ENCODE data around the gene INPP4A. TPM values are rescaled to one million over a fixed set of nuclear protein-coding genes. Genes with fewer than 3 reads are reported as not detected.

Gene INPP4A
- total and polyA plus RNA-seq, 10 of the 15 experiments (the other 5 are each of a cell fraction or from before 2014, with no cell fraction given), result 4.7 to 62.3 (median 36.9) TPM

- TF ChIP-seq BCL3 (IDR thresholded peaks at IDR 0.05; ENCODE audit: borderline replicate concordance, insufficient read depth, low read depth, low read length, poor library complexity, severe bottlenecking), result no peak
- no peak for TF ChIP-seq RELA (IDR thresholded peaks at IDR 0.05; ENCODE audit: borderline replicate concordance, partially characterized antibody)
- no peak for TF ChIP-seq MLLT1 (IDR thresholded peaks at IDR 0.05)
- TF ChIP-seq POU2F2 (IDR thresholded peaks at IDR 0.05; ENCODE audit: borderline replicate concordance, low read depth, low read length), result peak; percentile 54; the same call in 1 of the 3 replicates
- no peak for TF ChIP-seq MYC (IDR thresholded peaks at IDR 0.05; ENCODE audit: insufficient read depth, insufficient read length, insufficient replicate concordance, low read length, severe bottlenecking)
- no peak for TF ChIP-seq CBX3 (IDR thresholded peaks at IDR 0.05; ENCODE audit: borderline replicate concordance, low read depth)
- no peak for TF ChIP-seq JUNB (IDR thresholded peaks at IDR 0.05)
- no peak for TF ChIP-seq ZNF217 (IDR thresholded peaks at IDR 0.05)
- TF ChIP-seq ZSCAN29 (IDR thresholded peaks at IDR 0.05), result no peak
- no peak for TF ChIP-seq ZNF207 (IDR thresholded peaks at IDR 0.05; ENCODE audit: borderline replicate concordance)
Measured at GRCh38 chr2:98601532-98602132, 157.0 kb downstream of the INPP4A start (continued).

Measured in GM12878 (cell line).